HEK293T (cell line): ENCODE measurements around the gene BBC3.

Source experiments
- CTCF ChIA-PET: fragments of 350-600 bp; formaldehyde crosslinking; extraction: SDS; loops from one replicate; lab custom pipeline; 2021; ENCODE audit warnings: antibody characterized with exemption, inconsistent platforms; lab: Yijun Ruan, JAX
- POLR2A ChIA-PET: fragments of 350-600 bp; formaldehyde crosslinking; extraction: SDS; loops from one replicate; lab custom pipeline; 2020; ENCODE audit warnings: antibody characterized with exemption, inconsistent platforms; lab: Yijun Ruan, JAX
- DNase-seq: peaks from one replicate; pipeline ENCODE4 v3.0.0; 2012; ENCODE audit warnings: mixed read lengths; ENCODE audit errors: extremely low spot score
- ARNT ChIP-seq: fragments of 450-650 bp; IDR thresholded peaks from 2 replicates; pipeline ENCODE4 v1.6.1; 2017; ENCODE audit warnings: mild to moderate bottlenecking
- BHLHE40 ChIP-seq: fragments of 450-650 bp; IDR thresholded peaks from 2 replicates; pipeline ENCODE4 v1.6.1; 2016; ENCODE audit warnings: mild to moderate bottlenecking, moderate library complexity, borderline replicate concordance
- CTBP1 ChIP-seq: fragments of 450-650 bp; IDR thresholded peaks from 2 replicates; pipeline ENCODE4 v1.6.1; 2016; ENCODE audit warnings: borderline replicate concordance
- ELF4 ChIP-seq: fragments of 450-650 bp; IDR thresholded peaks from 2 replicates; pipeline ENCODE4 v1.6.1; 2017; ENCODE audit warnings: antibody characterized with exemption
- FOXA1 ChIP-seq: fragments of 450-650 bp; IDR thresholded peaks from 2 replicates; pipeline ENCODE4 v1.6.1; 2016; ENCODE audit warnings: mild to moderate bottlenecking
- FOXK2 ChIP-seq: fragments of 450-650 bp; IDR thresholded peaks from 2 replicates; pipeline ENCODE4 v1.6.1; 2016; ENCODE audit warnings: mild to moderate bottlenecking
- FOXM1 ChIP-seq: fragments of 450-650 bp; IDR thresholded peaks from 2 replicates; pipeline ENCODE4 v1.6.1; 2017; ENCODE audit warnings: mild to moderate bottlenecking, borderline replicate concordance
- HDGF ChIP-seq: fragments of 450-650 bp; IDR thresholded peaks from 2 replicates; pipeline ENCODE4 v1.6.1; 2017; ENCODE audit warnings: antibody characterized with exemption, borderline replicate concordance
- L3MBTL2 ChIP-seq: fragments of 450-650 bp; conservative IDR thresholded peaks from 2 replicates; pipeline ENCODE4 v1.6.1; 2016; ENCODE audit warnings: mild to moderate bottlenecking
- LEF1 ChIP-seq: fragments of 450-650 bp; IDR thresholded peaks from 2 replicates; pipeline ENCODE4 v1.6.1; 2017; ENCODE audit warnings: mild to moderate bottlenecking, borderline replicate concordance
- NFRKB ChIP-seq: fragments of 450-650 bp; IDR thresholded peaks from 2 replicates; pipeline ENCODE4 v1.6.1; 2016; ENCODE audit warnings: mild to moderate bottlenecking, moderate library complexity
- PKNOX1 ChIP-seq: fragments of 450-650 bp; IDR thresholded peaks from 2 replicates; pipeline ENCODE4 v1.6.1; 2016
- SP1 ChIP-seq: fragments of 450-650 bp; IDR thresholded peaks from 2 replicates; pipeline ENCODE4 v1.6.1; 2017
- SUZ12 ChIP-seq: fragments of 450-650 bp; IDR thresholded peaks from 2 replicates; pipeline ENCODE4 v1.6.1; 2016; ENCODE audit warnings: mild to moderate bottlenecking
- TARDBP ChIP-seq: fragments of 450-650 bp; IDR thresholded peaks from 2 replicates; pipeline ENCODE4 v1.6.1; 2016
- ZNF384 ChIP-seq: fragments of 450-650 bp; IDR thresholded peaks from 2 replicates; pipeline ENCODE4 v1.6.1; 2016

BBC3 gene

DNA sequence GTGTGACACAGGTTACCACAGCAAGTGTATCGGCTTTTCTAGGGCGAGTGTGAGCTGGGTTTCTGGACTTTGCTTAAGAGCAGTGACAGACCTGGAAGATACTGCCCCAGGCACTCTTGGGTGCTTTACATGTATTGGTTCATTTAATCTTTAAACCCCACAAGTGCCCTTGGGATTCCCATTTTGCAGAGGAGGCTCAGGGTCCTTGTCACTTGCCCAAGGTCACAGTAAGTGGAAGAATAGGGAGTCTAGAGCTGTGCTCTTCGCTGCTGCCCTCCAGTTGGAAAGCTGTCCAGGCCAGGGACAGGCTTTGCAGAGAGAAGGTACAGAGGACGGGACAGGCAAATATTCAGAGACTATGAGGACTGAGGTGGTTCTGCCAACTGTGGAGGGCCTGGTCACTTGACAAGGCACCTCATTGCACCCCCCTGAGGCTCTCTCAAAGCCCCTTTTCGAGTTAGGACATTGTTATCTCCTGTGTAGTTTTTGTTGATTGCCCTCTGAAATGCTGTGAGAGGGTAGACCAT lies 42.4 kb downstream of the BBC3 start:
- CTCF ChIA-PET = no interaction called here

DNA sequence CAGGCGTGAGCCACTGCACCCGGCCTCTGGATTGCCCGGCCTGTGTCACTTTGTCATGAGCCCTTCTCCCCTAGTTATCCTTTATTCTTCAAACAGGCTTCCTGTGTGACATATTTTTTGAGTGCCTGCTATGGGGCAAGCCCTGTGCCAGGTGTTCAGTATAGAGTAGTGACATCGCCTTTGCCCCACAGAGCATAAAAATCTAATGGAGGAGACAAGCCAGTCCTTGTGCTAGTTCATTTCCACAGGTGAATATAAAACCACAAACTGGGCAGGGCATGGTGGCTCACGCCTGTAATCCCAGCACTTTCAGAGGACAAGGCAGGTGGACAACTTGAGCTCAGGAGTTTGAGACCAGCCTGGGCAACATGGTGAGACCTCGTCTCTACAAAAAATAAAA lies 43.2 kb downstream of the BBC3 start:
- CTCF ChIA-PET = interaction anchor here (0.7 kb wide), 1 partner anchor 9 kb away, joined by 3 read pairs; no protein-coding TSS in a partner anchor
- TF ChIP-seq FOXM1 (no peak), ELF4 (no peak), BHLHE40 (no peak), ARNT (no peak), FOXA1 (no peak), PKNOX1 (no peak), L3MBTL2 (no peak), ZNF384 (no peak), NFRKB (no peak), LEF1 (no peak), TARDBP (no peak)
- DNase-seq = no peak
- POLR2A ChIA-PET = no interaction called here

More for the DNA sequence above, 42.4 kb downstream of the BBC3 start:
- TF ChIP-seq BHLHE40 = no peak
- TF ChIP-seq NFRKB = no peak
- TF ChIP-seq FOXA1 = no peak
- no peak for TF ChIP-seq FOXM1
- TF ChIP-seq ARNT = no peak
- TF ChIP-seq FOXK2 = no peak
- TF ChIP-seq CTBP1 = no peak
- no peak for TF ChIP-seq HDGF
- no peak for TF ChIP-seq LEF1
- no peak for TF ChIP-seq ZNF384
- no peak for TF ChIP-seq ELF4
- no peak for TF ChIP-seq L3MBTL2
- no peak for TF ChIP-seq SP1
- TF ChIP-seq PKNOX1 = no peak
- TF ChIP-seq SUZ12 = no peak
- TF ChIP-seq TARDBP = no peak
- DNase-seq = no peak
- POLR2A ChIA-PET = no interaction called here

GRCh38 chr19:47187335-47187655 lies 43.7 kb downstream of the BBC3 start:
- ChIA-PET POLR2A (interaction anchor here (1.4 kb wide), 1 partner anchor 69 kb away, joined by 3 read pairs; the partner anchor contains the start of gene CCDC9), CTCF (interaction anchor here (0.7 kb wide), 1 partner anchor 10 kb away, joined by 3 read pairs; no protein-coding TSS in a partner anchor)
- TF ChIP-seq ARNT = no peak
- TF ChIP-seq ELF4 = no peak
- TF ChIP-seq CTBP1 = no peak
- TF ChIP-seq BHLHE40 = no peak
- no peak for TF ChIP-seq SP1
- no peak for TF ChIP-seq SUZ12
- TF ChIP-seq PKNOX1 = no peak
- TF ChIP-seq NFRKB = no peak
- no peak for TF ChIP-seq L3MBTL2
- no peak for TF ChIP-seq FOXA1
- TF ChIP-seq HDGF = no peak
- TF ChIP-seq TARDBP = no peak
- no peak for TF ChIP-seq ZNF384
- no peak for TF ChIP-seq LEF1
- TF ChIP-seq FOXM1 = no peak
- no peak for TF ChIP-seq FOXK2
- DNase-seq = no peak

GRCh38 chr19:47186446-47187334 lies 44.3 kb downstream of the BBC3 start:
- TF ChIP-seq ARNT (no peak), PKNOX1 (no peak), FOXA1 (no peak), ZNF384 (no peak)
- CTCF ChIA-PET = interaction anchor here (0.7 kb wide), 2 partner anchors 10 to 61 kb away, joined by 3 read pairs; no protein-coding TSS in a partner anchor

GRCh38 chr19:47183601-47184000 lies 47.4 kb downstream of the BBC3 start:
- POLR2A ChIA-PET = no interaction called here

More at GRCh38 chr19:47186446-47187334, 44.3 kb downstream of the BBC3 start:
- DNase-seq = no peak
- POLR2A ChIA-PET = interaction anchor here (0.7 to 1.4 kb wide), 2 partner anchors 55 to 70 kb away, joined by 3 read pairs; partner anchors contain the start of genes CCDC9 and SAE1

More at GRCh38 chr19:47183601-47184000, 47.4 kb downstream of the BBC3 start:
- no peak for TF ChIP-seq LEF1
- TF ChIP-seq BHLHE40 = no peak
- TF ChIP-seq PKNOX1 = no peak
- TF ChIP-seq SUZ12 = no peak
- TF ChIP-seq CTBP1 = no peak
- DNase-seq = no peak
- CTCF ChIA-PET = no interaction called here
